ENCODE data around the gene ATP10A. TPM values are rescaled to one million over a fixed set of nuclear protein-coding genes. Genes with fewer than 3 reads are reported as not detected.

ATP10A gene
- total RNA-seq, 1 donor from 2014 or later = 48.0 TPM

DNA sequence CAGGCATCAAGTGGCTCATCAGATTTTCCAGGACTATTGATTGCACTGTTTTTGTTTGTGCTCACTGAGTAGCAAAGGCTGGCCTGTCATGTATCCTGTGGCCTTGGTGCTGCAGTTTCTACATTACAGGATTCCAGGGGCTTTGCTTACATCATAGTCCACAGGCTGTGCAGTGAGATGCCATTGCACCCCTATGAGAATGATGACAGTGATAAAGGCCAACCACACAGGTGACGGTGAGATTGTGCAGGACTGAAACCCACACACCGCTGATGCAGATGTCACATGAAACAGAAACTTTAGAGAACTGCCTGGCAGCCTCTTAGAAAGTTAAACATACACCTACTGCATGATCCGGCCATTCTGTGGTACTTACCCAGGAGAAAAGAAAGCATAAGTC, 229.3 kb downstream of the ATP10A start:
- H3K27me3 Mint-ChIP-seq = peaks cover 2% of the 10 kb centered on the region
- no peak for DNase-seq
- H3K36me3 Mint-ChIP-seq (ENCODE audit: low read depth) = no peaks in the 10 kb centered on the region
- H3K27ac Mint-ChIP-seq = no peak overlapping the region
- H3K4me1 Mint-ChIP-seq = no peaks in the 10 kb centered on the region
- H3K4me3 Mint-ChIP-seq = no peak overlapping the region
- intact Hi-C loops (cut with micrococcal nuclease) = no loop called here
- H3K9me3 Mint-ChIP-seq = no peaks in the 10 kb centered on the region

DNA sequence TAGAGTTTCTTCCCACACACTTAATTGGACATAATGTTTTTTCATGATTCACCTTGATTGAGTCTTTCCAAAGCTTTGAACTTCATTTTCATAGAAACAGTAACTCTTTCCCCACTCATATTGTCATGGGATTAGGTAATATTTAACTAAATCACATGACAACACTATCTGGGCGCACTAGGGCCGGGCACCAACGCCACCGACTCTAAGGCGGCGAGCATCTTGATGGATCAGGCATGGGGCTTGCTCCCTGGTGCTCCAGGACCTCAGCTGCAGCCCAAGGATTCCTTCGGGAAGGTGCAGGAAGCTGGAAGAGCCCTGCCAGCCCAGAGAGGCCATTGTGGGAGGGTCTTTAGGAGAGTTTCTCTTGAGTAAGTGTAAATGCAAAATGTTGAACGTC, 231.2 kb downstream of the ATP10A start:
- no peak for DNase-seq
- H3K9me3 Mint-ChIP-seq = no peaks in the 10 kb centered on the region
- H3K36me3 Mint-ChIP-seq (ENCODE audit: low read depth) = no peaks in the 10 kb centered on the region
- no peaks in the 10 kb centered on the region for H3K4me1 Mint-ChIP-seq
- H3K27me3 Mint-ChIP-seq = no peaks in the 10 kb centered on the region
- H3K4me3 Mint-ChIP-seq = no peak overlapping the region
- intact Hi-C loops (cut with micrococcal nuclease) = no loop called here
- no peak overlapping the region for H3K27ac Mint-ChIP-seq
